A549 treated with CpdA at 1 μM for 4 hours (cell line): Measurements from ENCODE around the gene IL5RA. TPM values are rescaled to one million over a fixed set of nuclear protein-coding genes. Genes with fewer than 3 reads are reported as not detected.

Source experiments
- total RNA-seq: library from RNA; stranded (reverse); fragments of 200-300 nt; extraction: Qiagen RNA extraction; gene quantifications from 5 replicates; pipeline ENCODE4 v1.2.3, GENCODE V29; 2022; ENCODE audit warnings: low read depth

IL5RA gene
- not detected in 5 replicates for total RNA-seq

GRCh38 chr3:3110299-3110630 is at the start of gene IL5RA:
IL5RA (minus strand) TSS chr3:3110374; CDS start chr3:3104984, 5,390 bp downstream.

GRCh38 chr3:3126477-3127431 is 16.6 kb upstream of the IL5RA start, which contains the start of gene TRNT1:
TRNT1 (plus strand) TSS chr3:3126940; CDS start chr3:3129041, 2,101 bp downstream.

Other genes with a start within 250 kb of the IL5RA start
- gene TRNT1, start 16.6 kb upstream of the IL5RA start, total RNA-seq: 26.6 to 35.6 TPM (median 31.0 TPM) in 5 replicates
- gene CRBN, start 69.3 kb upstream of the IL5RA start, total RNA-seq: 24.6 to 29.2 TPM (median 26.3 TPM) in 5 replicates